Liver (tissue), 9 donors: ENCODE data around the gene CCNK. TPM values are rescaled to one million over a fixed set of nuclear protein-coding genes. Genes with fewer than 3 reads are reported as not detected.
A peak's percentile ranks its signal among the peaks of the same experiment; 100 is the strongest.

Experiments used
- DNase-seq: peaks from one replicate; pipeline ENCODE4 v3.0.0-alpha.2; 2017; ENCODE audit warnings: low spot score
- H3K27ac ChIP-seq, 2 donors: one replicate each; pipeline ENCODE4 v1.7.0; 2013; ENCODE audit warnings: inconsistent platforms in 2 of 2, low read length in 2 of 2, control low read depth in 1 of 2, low read depth in 1 of 2, mild to moderate bottlenecking in 1 of 2
- H3K27me3 ChIP-seq, 4 donors: one replicate each; pipeline versions ENCODE4 v1.6.1 to v1.7.0; 2013; ENCODE audit warnings: low read length in 3 of 4, inconsistent platforms in 1 of 4, mild to moderate bottlenecking in 1 of 4, moderate library complexity in 1 of 4; ENCODE audit not compliant: control insufficient read depth in 4 of 4, insufficient read depth in 4 of 4
- H3K36me3 ChIP-seq, 4 donors: one replicate each; pipeline versions ENCODE4 v1.6.1 to v1.7.0; 2013; ENCODE audit warnings: low read length in 3 of 4, mild to moderate bottlenecking in 3 of 4, low read depth in 1 of 4, moderate library complexity in 1 of 4; ENCODE audit not compliant: control insufficient read depth in 4 of 4, insufficient read depth in 3 of 4
- H3K4me1 ChIP-seq, 4 donors: one replicate each; pipeline versions ENCODE4 v1.6.1 to v1.7.0; 2013; ENCODE audit warnings: low read length in 3 of 4, mild to moderate bottlenecking in 3 of 4, moderate library complexity in 1 of 4; ENCODE audit not compliant: control insufficient read depth in 4 of 4, insufficient read depth in 4 of 4
- H3K4me3 ChIP-seq, 3 donors: one replicate each; pipeline versions ENCODE4 v1.6.1 to v1.7.0; 2013; ENCODE audit warnings: low read length in 3 of 3, control low read depth in 1 of 3, low read depth in 1 of 3, mild to moderate bottlenecking in 1 of 3
- H3K9ac ChIP-seq, 2 donors: one replicate each; pipeline ENCODE4 v1.7.0; 2013; ENCODE audit warnings: low read length in 2 of 2, mild to moderate bottlenecking in 2 of 2, moderate library complexity in 2 of 2, control low read depth in 1 of 2, low read depth in 1 of 2
- H3K9me3 ChIP-seq, 4 donors: one replicate each; pipeline versions ENCODE4 v1.6.1 to v1.7.0; 2013; ENCODE audit warnings: low read length in 3 of 4; ENCODE audit not compliant: control insufficient read depth in 4 of 4
- ATF3 ChIP-seq: IDR thresholded peaks from 2 replicates; pipeline ENCODE4 v1.6.1; 2016; ENCODE audit warnings: antibody characterized with exemption
- CTCF ChIP-seq: fragments of 150-350 bp; IDR thresholded peaks from 2 replicates; pipeline ENCODE4 v1.5.1; 2017; ENCODE audit warnings: improper control_type of control experiment, low read depth, low read length; ENCODE audit not compliant: missing input control
- EGR1 ChIP-seq, 2 donors: IDR thresholded peaks; 2 replicates each; pipeline ENCODE4 v1.6.1; 2016 to 2018; ENCODE audit warnings: antibody characterized with exemption in 2 of 2, low read depth in 2 of 2
- FOXA1 ChIP-seq: IDR thresholded peaks from 2 replicates; pipeline ENCODE4 v1.6.1; 2016; ENCODE audit warnings: antibody characterized with exemption
- FOXA2 ChIP-seq: IDR thresholded peaks from 2 replicates; pipeline ENCODE4 v1.6.1; 2016; ENCODE audit warnings: antibody characterized with exemption
- GABPA ChIP-seq, 2 donors: IDR thresholded peaks in 1 of 2; conservative IDR thresholded peaks in 1 of 2; 2 replicates each; pipeline ENCODE4 v1.6.1; 2016; ENCODE audit warnings: antibody characterized with exemption in 2 of 2, mild to moderate bottlenecking in 1 of 2, moderate library complexity in 1 of 2
- HNF4A ChIP-seq, 2 donors: conservative IDR thresholded peaks; 2 replicates each; pipeline ENCODE4 v1.6.1; 2016; ENCODE audit warnings: antibody characterized with exemption in 2 of 2, mild to moderate bottlenecking in 2 of 2
- HNF4G ChIP-seq: IDR thresholded peaks from 2 replicates; pipeline ENCODE4 v1.6.1; 2016; ENCODE audit warnings: antibody characterized with exemption
- JUND ChIP-seq, 2 donors: IDR thresholded peaks; 2 replicates each; pipeline ENCODE4 v1.6.1; 2016; ENCODE audit warnings: antibody characterized with exemption in 2 of 2
- MAX ChIP-seq: IDR thresholded peaks from 2 replicates; pipeline ENCODE4 v1.6.1; 2016; ENCODE audit warnings: antibody characterized with exemption
- NR2F2 ChIP-seq: IDR thresholded peaks from 2 replicates; pipeline ENCODE4 v1.6.1; 2016; ENCODE audit warnings: antibody characterized with exemption
- RAD21 ChIP-seq, 2 donors: IDR thresholded peaks; 2 replicates each; pipeline ENCODE4 v1.6.1; 2016; ENCODE audit warnings: antibody characterized with exemption in 2 of 2, mild to moderate bottlenecking in 2 of 2
- REST ChIP-seq: IDR thresholded peaks from 2 replicates; pipeline ENCODE4 v1.6.1; 2016; ENCODE audit warnings: antibody characterized with exemption, mild to moderate bottlenecking
- RXRA ChIP-seq, 2 donors: IDR thresholded peaks; 2 replicates each; pipeline ENCODE4 v1.6.1; 2017 to 2018; ENCODE audit warnings: antibody characterized with exemption in 2 of 2, mild to moderate bottlenecking in 1 of 2
- SP1 ChIP-seq: IDR thresholded peaks from 2 replicates; pipeline ENCODE4 v1.6.1; 2018; ENCODE audit warnings: antibody characterized with exemption, mild to moderate bottlenecking
- TAF1 ChIP-seq: conservative IDR thresholded peaks from 2 replicates; pipeline ENCODE4 v1.6.1; 2016; ENCODE audit warnings: antibody characterized with exemption, mild to moderate bottlenecking
- YY1 ChIP-seq: IDR thresholded peaks from 2 replicates; pipeline ENCODE4 v1.6.1; 2016; ENCODE audit warnings: antibody characterized with exemption, mild to moderate bottlenecking
- ZBTB33 ChIP-seq: IDR thresholded peaks from 2 replicates; pipeline ENCODE4 v1.6.1; 2016; ENCODE audit warnings: antibody characterized with exemption
- WGBS: extraction: QIAGEN DNeasy Blood & Tissue Kit; methylation state at CpG from one replicate; pipeline ENCODE4 v1.1.7; 2013; 5-methylcytosine and 5-hydroxymethylcytosine counted together
- polyA plus RNA-seq, 2 donors: library from polyadenylated mRNA; stranded (reverse) in 1 of 2; unstranded in 1 of 2; fragments of 200-250 nt in 1 of 2; fragments of >200 nt in 1 of 2; fragmentation: Nextera tagmentation in 1 of 2; extraction: Ambion mirVana in 1 of 2; gene quantifications; one replicate each; pipeline versions ENCODE4 v1.2.1 to v1.2.3, GENCODE V29; 2013 to 2015
- total RNA-seq, 2 donors: library from RNA; depleted of rRNA; stranded (reverse); fragments of >200 nt; gene quantifications; one replicate each; pipeline ENCODE4 v1.2.3, GENCODE V29; 2014
- donor health status: healthy.
- donor health status: healthy.
- donor health status: healthy.
- donor health status: healthy.
- donor health status: healthy.

Gene CCNK
- total and polyA plus RNA-seq, 4 donors: 7.7 to 33.4 (median 13.2) TPM

- no peak for TF ChIP-seq REST
Observed at GRCh38 chr14:99560403-99560802, 79.2 kb downstream of the CCNK start (continued).

GRCh38 chr14:99560922-99561683, 79.9 kb downstream of the CCNK start:
- Histone ChIP-seq H3K27ac (peak overlapping the region; percentile 73), H3K4me1 (peaks cover 28 to 82% (median 73%) of the 10 kb centered on the region in 4 donors), H3K4me3 (no peak overlapping the region), H3K9ac (no peak overlapping the region), H3K9me3 (no peaks in the 10 kb centered on the region), H3K36me3 (no peaks in the 10 kb centered on the region), H3K27me3 (no peaks in the 10 kb centered on the region)
- TF ChIP-seq ZBTB33: peak; percentile 45
- peak; percentile 31 for TF ChIP-seq NR2F2
- no peak for TF ChIP-seq TAF1
- TF ChIP-seq EGR1 (IDR thresholded peaks at IDR 0.05; ENCODE audit: low read depth in 2 of 2): peak in 1 of 2 donors; percentile 33
- peak; percentile 64 for TF ChIP-seq SP1
- TF ChIP-seq JUND (IDR thresholded peaks at IDR 0.05): no peak
- no peak for TF ChIP-seq FOXA2
- TF ChIP-seq ATF3: no peak
- peak; percentile 51 to 53 for TF ChIP-seq RAD21 (IDR thresholded peaks at IDR 0.05)
- TF ChIP-seq HNF4G: no peak
- TF ChIP-seq YY1: peak; percentile 86
- TF ChIP-seq MAX: peak; percentile 91
- TF ChIP-seq GABPA (IDR thresholded peaks at IDR 0.05 in 1 of 2, conservative IDR thresholded peaks at IDR 0.05 in 1 of 2): no peak
- TF ChIP-seq FOXA1: no peak
- TF ChIP-seq RXRA (IDR thresholded peaks at IDR 0.05): peak; percentile 65 to 97
- peak; percentile 48 to 76 for TF ChIP-seq HNF4A (conservative IDR thresholded peaks at IDR 0.05)
- peak; percentile 15 for TF ChIP-seq CTCF
- DNase-seq: no peak
- WGBS: 45% methylated on average over 15 of the region's 15 CpGs
